HG03457 (cell line): ENCODE data around the gene KCNA4.
"Not testable (repeated sequence)": the region's sequence is repeated elsewhere in the genome, so short reads cannot be mapped to it uniquely, and the experiment has no call there.

Source experiments
- ATAC-seq: cut with Tn5 transposase; IDR thresholded peaks from one replicate; pipeline ENCODE4 v1.9.1; 2021; ENCODE audit warnings: moderate number of reproducible peaks; ENCODE audit not compliant: unreplicated experiment

KCNA4 gene

GRCh38 chr11:30016588-30017363 is at the start of gene KCNA4:
TSS of gene KCNA4 (minus strand) at chr11:30017030. CDS start at chr11:30012678, 4,352 bp downstream.
- no peak for ATAC-seq

- no peak for ATAC-seq
Observed at GRCh38 chr11:30062103-30062502, 45.3 kb upstream of the KCNA4 start.

- ATAC-seq: no peak
Observed at GRCh38 chr11:30059172-30059815, 42.5 kb upstream of the KCNA4 start.

- no peak for ATAC-seq
Observed at GRCh38 chr11:30049214-30049613, 32.4 kb upstream of the KCNA4 start.

GRCh38 chr11:30046578-30046945 is 29.7 kb upstream of the KCNA4 start:
- no peak for ATAC-seq

- no peak for ATAC-seq
Observed at GRCh38 chr11:30045921-30046577, 29.2 kb upstream of the KCNA4 start.

GRCh38 chr11:30045144-30045543 is 28.3 kb upstream of the KCNA4 start:
- no peak for ATAC-seq

GRCh38 chr11:30041171-30041570 is 24.3 kb upstream of the KCNA4 start:
- ATAC-seq: no peak

GRCh38 chr11:30034746-30035145 is 17.9 kb upstream of the KCNA4 start:
- ATAC-seq: not testable (repeated sequence)

- not testable (repeated sequence) for ATAC-seq
Observed at GRCh38 chr11:30034166-30034565, 17.3 kb upstream of the KCNA4 start.

- ATAC-seq: no peak
Observed at GRCh38 chr11:30025396-30026139, 8.7 kb upstream of the KCNA4 start.

GRCh38 chr11:30023074-30023473 is 6.2 kb upstream of the KCNA4 start:
- ATAC-seq: no peak

GRCh38 chr11:30019481-30019880 is 2.7 kb upstream of the KCNA4 start:
- no peak for ATAC-seq

GRCh38 chr11:30018495-30018894 is 1.7 kb upstream of the KCNA4 start:
- no peak for ATAC-seq

GRCh38 chr11:30017445-30017895 is 640 bp upstream of the KCNA4 start:
- ATAC-seq: no peak

GRCh38 chr11:30015725-30016412 is 961 bp downstream of the KCNA4 start:
- ATAC-seq: no peak

GRCh38 chr11:30012346-30012745 is 4.5 kb downstream of the KCNA4 start:
- ATAC-seq: no peak

GRCh38 chr11:30009060-30009459 is 7.8 kb downstream of the KCNA4 start:
- ATAC-seq: no peak

- no peak for ATAC-seq
Observed at GRCh38 chr11:30006876-30007275, 10.0 kb downstream of the KCNA4 start.

- no peak for ATAC-seq
Observed at GRCh38 chr11:30002157-30002785, 14.6 kb downstream of the KCNA4 start.
